Ammon's horn (tissue), 1 donor: Measurements from ENCODE around the gene THSD8.
"Not testable (repeated sequence)": the region's sequence is repeated elsewhere in the genome, so short reads cannot be mapped to it uniquely, and the experiment has no call there.

Experiments
- DNase-seq: peaks from one replicate; pipeline ENCODE4 v3.0.0-alpha.2; 2016; ENCODE audit warnings: low spot score

THSD8 gene

GRCh38 chr19:12825254-12826131 is 23.6 kb downstream of the THSD8 start:
- no peak for DNase-seq

- DNase-seq, result no peak
Measured at GRCh38 chr19:12828494-12828893, 26.6 kb downstream of the THSD8 start.

- DNase-seq, result no peak
Measured at GRCh38 chr19:12833418-12833737, 31.5 kb downstream of the THSD8 start.

- DNase-seq, result no peak
Measured at GRCh38 chr19:12833738-12834565, 32.1 kb downstream of the THSD8 start.

- no peak for DNase-seq
Measured at GRCh38 chr19:12834566-12834943, 32.7 kb downstream of the THSD8 start, which contains the start of gene RTBDN. Gene RTBDN (minus strand): TSS chr19:12834579. CDS start chr19:12829979, 4,600 bp downstream.

- DNase-seq, result no peak
Measured at GRCh38 chr19:12834976-12835757, 33.3 kb downstream of the THSD8 start.

GRCh38 chr19:12836529-12836863 is 34.6 kb downstream of the THSD8 start:
- no peak for DNase-seq

GRCh38 chr19:12837225-12837624 is 35.4 kb downstream of the THSD8 start:
- DNase-seq, result no peak

GRCh38 chr19:12838182-12838885 is 36.5 kb downstream of the THSD8 start, which contains the start of gene MAST1:
Gene MAST1 (plus strand): TSS chr19:12838515. CDS start chr19:12838573, 58 bp downstream.
- DNase-seq, result peak; percentile 70

GRCh38 chr19:12838886-12839756 is 37.3 kb downstream of the THSD8 start:
- no peak for DNase-seq

- DNase-seq, result no peak
Measured at GRCh38 chr19:12840091-12841079, 38.5 kb downstream of the THSD8 start.

GRCh38 chr19:12841094-12841493 is 39.2 kb downstream of the THSD8 start:
- DNase-seq, result no peak

GRCh38 chr19:12842511-12842910 is 40.6 kb downstream of the THSD8 start:
- no peak for DNase-seq

- DNase-seq, result no peak
Measured at GRCh38 chr19:12843328-12843727, 41.5 kb downstream of the THSD8 start.

GRCh38 chr19:12843999-12844732 is 42.3 kb downstream of the THSD8 start:
- no peak for DNase-seq

- DNase-seq, result not testable (repeated sequence)
Measured at GRCh38 chr19:12846613-12847012, 44.7 kb downstream of the THSD8 start.

GRCh38 chr19:12847159-12848139 is 45.6 kb downstream of the THSD8 start:
- DNase-seq, result peak; percentile 80
